ENCODE measurements around the gene EIF2B2. TPM values are rescaled to one million over a fixed set of nuclear protein-coding genes. Genes with fewer than 3 reads are reported as not detected.

Gene EIF2B2
- total RNA-seq, 2 experiments from 2014 or later: 21.0 to 24.2 TPM

GRCh38 chr14:74963178-74963704, 39.5 kb upstream of the EIF2B2 start:
- Histone ChIP-seq H3K9me3 (ENCODE audit: control insufficient read depth in 1 of 2, insufficient read depth in 1 of 2, low read length in 2 of 2) (no peaks in the 10 kb centered on the region), H3K27me3 (ENCODE audit: control insufficient read depth in 1 of 2, insufficient read depth in 2 of 2, low read length in 2 of 2) (no peaks in the 10 kb centered on the region), H3K36me3 (ENCODE audit: insufficient read depth, low read length) (no peaks in the 10 kb centered on the region), H3K4me3 (ENCODE audit: low read length) (no peak overlapping the region), H3K27ac (ENCODE audit: low read depth in 1 of 2, low read length in 2 of 2) (no peak overlapping the region), H3K4me1 (ENCODE audit: insufficient read depth, low read length) (no peaks in the 10 kb centered on the region)
- CTCF ChIA-PET: no interaction called here
- no peak for TF ChIP-seq CTCF (IDR thresholded peaks at IDR 0.05)
- no peak overlapping the region for H3K4me3 Mint-ChIP-seq
- intact Hi-C loops (cut with DNase I, micrococcal nuclease): no loop called here
- POLR2A ChIA-PET: no interaction called here
- DNase-seq (no peak), ATAC-seq (ENCODE audit: poor library complexity) (no peak)
- H3K27ac Mint-ChIP-seq: no peak overlapping the region
- H3K4me1 Mint-ChIP-seq (ENCODE audit: low read depth): no peaks in the 10 kb centered on the region
- no peaks in the 10 kb centered on the region for H3K9me3 Mint-ChIP-seq
- no peaks in the 10 kb centered on the region for H3K36me3 Mint-ChIP-seq (ENCODE audit: low read depth)
- no peaks in the 10 kb centered on the region for H3K27me3 Mint-ChIP-seq

- POLR2A ChIA-PET: no interaction called here
- ATAC-seq (ENCODE audit: poor library complexity): no peak
- H3K27ac Mint-ChIP-seq: no peak overlapping the region
Measured at GRCh38 chr14:74963705-74964271, 38.9 kb upstream of the EIF2B2 start.

GRCh38 chr14:74964787-74965485, 37.8 kb upstream of the EIF2B2 start:
- Histone ChIP-seq H3K4me3 (ENCODE audit: low read length) (no peak overlapping the region), H3K36me3 (ENCODE audit: insufficient read depth, low read length) (no peaks in the 10 kb centered on the region), H3K4me1 (ENCODE audit: insufficient read depth, low read length) (no peaks in the 10 kb centered on the region), H3K27me3 (ENCODE audit: control insufficient read depth in 1 of 2, insufficient read depth in 2 of 2, low read length in 2 of 2) (no peaks in the 10 kb centered on the region), H3K9me3 (ENCODE audit: control insufficient read depth in 1 of 2, insufficient read depth in 1 of 2, low read length in 2 of 2) (no peaks in the 10 kb centered on the region), H3K27ac (ENCODE audit: low read depth in 1 of 2, low read length in 2 of 2) (no peak overlapping the region)
- POLR2A ChIA-PET: interaction anchor here (0.7 kb wide), 1 partner anchor 11 kb away, joined by 3 read pairs; no protein-coding TSS in a partner anchor
- H3K36me3 Mint-ChIP-seq (ENCODE audit: low read depth): no peaks in the 10 kb centered on the region
- H3K27ac Mint-ChIP-seq: no peak overlapping the region
- H3K27me3 Mint-ChIP-seq: no peaks in the 10 kb centered on the region
- DNase-seq (no peak), ATAC-seq (ENCODE audit: poor library complexity) (no peak)
- H3K4me3 Mint-ChIP-seq: no peak overlapping the region
- intact Hi-C loops (cut with DNase I, micrococcal nuclease): no loop called here
- H3K4me1 Mint-ChIP-seq (ENCODE audit: low read depth): no peaks in the 10 kb centered on the region
- TF ChIP-seq CTCF (IDR thresholded peaks at IDR 0.05): no peak
- CTCF ChIA-PET: interaction anchor here (0.6 kb wide), 1 partner anchor 114 kb away, joined by 3 read pairs; no protein-coding TSS in a partner anchor
- no peaks in the 10 kb centered on the region for H3K9me3 Mint-ChIP-seq

More at GRCh38 chr14:74963705-74964271, 38.9 kb upstream of the EIF2B2 start:
- intact Hi-C loops (cut with DNase I, micrococcal nuclease): no loop called here
- CTCF ChIA-PET: interaction anchor here (0.6 kb wide), 1 partner anchor 115 kb away, joined by 3 read pairs; no protein-coding TSS in a partner anchor
- Mint-ChIP-seq H3K9me3 (no peaks in the 10 kb centered on the region), H3K4me3 (no peak overlapping the region), H3K4me1 (ENCODE audit: low read depth) (no peaks in the 10 kb centered on the region), H3K36me3 (ENCODE audit: low read depth) (no peaks in the 10 kb centered on the region), H3K27me3 (no peaks in the 10 kb centered on the region)
- H3K4me1 ChIP-seq (ENCODE audit: insufficient read depth, low read length): no peaks in the 10 kb centered on the region
- H3K27me3 ChIP-seq (ENCODE audit: control insufficient read depth in 1 of 2, insufficient read depth in 2 of 2, low read length in 2 of 2): no peaks in the 10 kb centered on the region
- H3K9me3 ChIP-seq (ENCODE audit: control insufficient read depth in 1 of 2, insufficient read depth in 1 of 2, low read length in 2 of 2): no peaks in the 10 kb centered on the region
- TF ChIP-seq CTCF (IDR thresholded peaks at IDR 0.05): no peak
- H3K27ac ChIP-seq (ENCODE audit: low read depth in 1 of 2, low read length in 2 of 2): no peak overlapping the region
- no peak overlapping the region for H3K4me3 ChIP-seq (ENCODE audit: low read length)
- H3K36me3 ChIP-seq (ENCODE audit: insufficient read depth, low read length): no peaks in the 10 kb centered on the region
- DNase-seq: peak in 1 of 14 experiments; percentile 8
